Glomerular endothelial cell (primary cell): ENCODE data around the gene GXYLT2. TPM values are rescaled to one million over a fixed set of nuclear protein-coding genes. Genes with fewer than 3 reads are reported as not detected.
"Not testable (repeated sequence)": the region's sequence is repeated elsewhere in the genome, so short reads cannot be mapped to it uniquely, and the experiment has no call there.

Experiments used
- DNase-seq: peaks from one replicate; pipeline ENCODE4 v3.0.0-alpha.2; 2011; ENCODE audit warnings: low read depth, low spot score; ENCODE audit errors: extremely low read depth
- total RNA-seq: library from RNA; depleted of rRNA; stranded (reverse); fragments of >200 nt; gene quantifications from 2 replicates; pipeline ENCODE4 v1.2.3, GENCODE V29; 2015

GXYLT2 gene
- total RNA-seq, 1 donor from 2014 or later = 4.8 TPM

- no peak for DNase-seq
Observed at GRCh38 chr3:72969766-72970165, 81.9 kb downstream of the GXYLT2 start.

GRCh38 chr3:72970942-72971341 is 83.1 kb downstream of the GXYLT2 start:
- no peak for DNase-seq

- DNase-seq = no peak
Observed at GRCh38 chr3:72972706-72973030, 84.8 kb downstream of the GXYLT2 start.

GRCh38 chr3:72973031-72973723 is 85.3 kb downstream of the GXYLT2 start:
- no peak for DNase-seq

- no peak for DNase-seq
Observed at GRCh38 chr3:72973786-72974185, 85.9 kb downstream of the GXYLT2 start.

- DNase-seq = no peak
Observed at GRCh38 chr3:72974956-72975355, 87.1 kb downstream of the GXYLT2 start.

- DNase-seq = no peak
Observed at GRCh38 chr3:72976281-72976741, 88.5 kb downstream of the GXYLT2 start.

- no peak for DNase-seq
Observed at GRCh38 chr3:72977060-72977808, 89.4 kb downstream of the GXYLT2 start.

- DNase-seq = no peak
Observed at GRCh38 chr3:72982609-72983366, 94.9 kb downstream of the GXYLT2 start.

- no peak for DNase-seq
Observed at GRCh38 chr3:72985576-72985975, 97.7 kb downstream of the GXYLT2 start.

GRCh38 chr3:72990701-72991395 is 103.0 kb downstream of the GXYLT2 start:
- no peak for DNase-seq

- DNase-seq = no peak
Observed at GRCh38 chr3:72991522-72991921, 103.7 kb downstream of the GXYLT2 start.

- no peak for DNase-seq
Observed at GRCh38 chr3:72993391-72993790, 105.5 kb downstream of the GXYLT2 start.

GRCh38 chr3:72995337-72995736 is 107.5 kb downstream of the GXYLT2 start:
- no peak for DNase-seq

GRCh38 chr3:72996121-72996472 is 108.3 kb downstream of the GXYLT2 start:
- no peak for DNase-seq

- no peak for DNase-seq
Observed at GRCh38 chr3:72996473-72997333, 108.9 kb downstream of the GXYLT2 start, which contains the start of gene PPP4R2. Gene PPP4R2 (plus strand): TSS chr3:72996811. CDS start chr3:72997038, 227 bp downstream.

GRCh38 chr3:72997421-72997961 is 109.6 kb downstream of the GXYLT2 start:
- DNase-seq = no peak

- DNase-seq = no peak
Observed at GRCh38 chr3:72998466-72998865, 110.6 kb downstream of the GXYLT2 start.

GRCh38 chr3:72999951-73000350 is 112.1 kb downstream of the GXYLT2 start:
- no peak for DNase-seq

- not testable (repeated sequence) for DNase-seq
Observed at GRCh38 chr3:73003050-73003449, 115.2 kb downstream of the GXYLT2 start.
